Naive thymus-derived CD4-positive, alpha-beta T cell (primary cell): ENCODE results near the gene ZSCAN18. TPM values are rescaled to one million over a fixed set of nuclear protein-coding genes. Genes with fewer than 3 reads are reported as not detected.
"Not testable (repeated sequence)": the region's sequence is repeated elsewhere in the genome, so short reads cannot be mapped to it uniquely, and the experiment has no call there.

Experiments
- ATAC-seq: fragments of 150-1000 bp; cut with Tn5 transposase; 2 replicates; pipeline ENCODE4 v1.10.0; 2021; ENCODE audit warnings: mild to moderate bottlenecking, moderate library complexity
- CTCF ChIA-PET: fragments of 350-600 bp; sonication (Branson Sonifier 250); formaldehyde crosslinking; loops from one replicate; lab custom pipeline; 2021; ENCODE audit warnings: antibody characterized with exemption; lab: Charles Lee
- POLR2A ChIA-PET: fragments of 350-600 bp; sonication (Branson Sonifier 250); formaldehyde crosslinking; loops from one replicate; lab custom pipeline; 2021; ENCODE audit warnings: antibody characterized with exemption, inconsistent platforms; lab: Charles Lee
- DNase-seq, 9 donors: peaks; one replicate each; pipeline versions ENCODE4 v3.0.0 to v3.0.0-alpha.2; 2020 to 2022; ENCODE audit warnings: mixed read lengths in 1 of 9
- H3K27ac ChIP-seq: one replicate; pipeline ENCODE4 v1.7.0; 2013; ENCODE audit warnings: mild to moderate bottlenecking, low read depth, low read length, moderate library complexity
- H3K27me3 ChIP-seq, 2 donors: one replicate each; pipeline ENCODE4 v1.7.0; 2013; ENCODE audit warnings: low read length in 2 of 2, mild to moderate bottlenecking in 2 of 2, moderate library complexity in 2 of 2; ENCODE audit not compliant: control insufficient read depth in 2 of 2, insufficient read depth in 2 of 2
- H3K36me3 ChIP-seq, 3 experiments: 1 replicate in 2 of 3; 2 replicates in 1 of 3; pipeline ENCODE4 v1.7.0; 2013; ENCODE audit warnings: low read length in 3 of 3, mild to moderate bottlenecking in 3 of 3, moderate library complexity in 1 of 3; ENCODE audit not compliant: insufficient read depth in 3 of 3, control insufficient read depth in 2 of 3
- H3K4me1 ChIP-seq, 2 donors: one replicate each; pipeline ENCODE4 v1.7.0; 2013; ENCODE audit warnings: low read length in 2 of 2, mild to moderate bottlenecking in 2 of 2, moderate library complexity in 1 of 2; ENCODE audit not compliant: control insufficient read depth in 2 of 2, insufficient read depth in 2 of 2
- H3K4me3 ChIP-seq: 2 replicates; pipeline ENCODE4 v1.7.0; 2013; ENCODE audit warnings: mild to moderate bottlenecking, low read length
- H3K9me3 ChIP-seq, 3 experiments: 1 replicate in 2 of 3; 2 replicates in 1 of 3; pipeline ENCODE4 v1.7.0; 2013; ENCODE audit warnings: low read length in 3 of 3; ENCODE audit not compliant: control insufficient read depth in 2 of 3
- H3K27ac Mint-ChIP-seq, 9 donors: one replicate each; pipeline ENCODE4 v1.8.0; 2020 to 2022; ENCODE audit warnings: mixed read lengths in 9 of 9, mild to moderate bottlenecking in 8 of 9, moderate library complexity in 5 of 9, inconsistent platforms in 2 of 9
- H3K27me3 Mint-ChIP-seq, 5 donors: one replicate each; pipeline ENCODE4 v1.8.0; 2021 to 2022; ENCODE audit warnings: mixed read lengths in 5 of 5, mild to moderate bottlenecking in 1 of 5
- H3K36me3 Mint-ChIP-seq, 5 donors: one replicate each; pipeline ENCODE4 v1.8.0; 2020 to 2022; ENCODE audit warnings: mixed read lengths in 5 of 5, mild to moderate bottlenecking in 3 of 5, inconsistent platforms in 1 of 5
- H3K4me1 Mint-ChIP-seq, 7 donors: one replicate each; pipeline ENCODE4 v1.8.0; 2020 to 2022; ENCODE audit warnings: mixed read lengths in 7 of 7, mild to moderate bottlenecking in 3 of 7, inconsistent platforms in 1 of 7
- H3K4me3 Mint-ChIP-seq, 10 donors: one replicate each; pipeline ENCODE4 v1.8.0; 2020 to 2022; ENCODE audit warnings: mild to moderate bottlenecking in 10 of 10, mixed read lengths in 10 of 10, moderate library complexity in 6 of 10, inconsistent platforms in 2 of 10
- H3K9me3 Mint-ChIP-seq, 11 donors: one replicate each; pipeline ENCODE4 v1.8.0; 2020 to 2022; ENCODE audit warnings: mixed read lengths in 11 of 11, mild to moderate bottlenecking in 4 of 11, inconsistent platforms in 1 of 11, moderate library complexity in 1 of 11
- intact Hi-C, 2 donors: fragments of 100-400 bp; cut with micrococcal nuclease; formaldehyde crosslinking; loops; one replicate each; pipeline ENCODE4 v1.15.1; 2023
- polyA plus RNA-seq, 2 donors: library from polyadenylated mRNA; unstranded; fragments of 300-500 nt; fragmentation: Illumina TruSeq; gene quantifications; one replicate each; pipeline ENCODE4 v1.2.3, GENCODE V29; 2021
- total RNA-seq, 6 experiments: library from RNA in 5 of 6; stranded (reverse) in 5 of 6; gene quantifications; 1 replicate in 5 of 6; 2 replicates in 1 of 6; pipeline ENCODE4 v1.2.3 and lab custom pipeline; 2021 to 2026

ZSCAN18 gene, protein sequence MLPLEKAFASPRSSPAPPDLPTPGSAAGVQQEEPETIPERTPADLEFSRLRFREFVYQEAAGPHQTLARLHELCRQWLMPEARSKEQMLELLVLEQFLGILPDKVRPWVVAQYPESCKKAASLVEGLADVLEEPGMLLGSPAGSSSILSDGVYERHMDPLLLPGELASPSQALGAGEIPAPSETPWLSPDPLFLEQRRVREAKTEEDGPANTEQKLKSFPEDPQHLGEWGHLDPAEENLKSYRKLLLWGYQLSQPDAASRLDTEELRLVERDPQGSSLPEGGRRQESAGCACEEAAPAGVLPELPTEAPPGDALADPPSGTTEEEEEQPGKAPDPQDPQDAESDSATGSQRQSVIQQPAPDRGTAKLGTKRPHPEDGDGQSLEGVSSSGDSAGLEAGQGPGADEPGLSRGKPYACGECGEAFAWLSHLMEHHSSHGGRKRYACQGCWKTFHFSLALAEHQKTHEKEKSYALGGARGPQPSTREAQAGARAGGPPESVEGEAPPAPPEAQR
- total RNA-seq (100 to 1,000 TPM in 1 of 5 experiments, 10 to 100 TPM in 3, 1 to 10 TPM in 1; 8.2 to 100 (median 78.1) TPM), polyA plus RNA-seq (10 to 100 TPM; 17.9 to 30.7 TPM), total RNA-seq (lab: John Stamatoyannopoulos, UW) (76.2 reads per million, percentile 79 among the genes with 10 or more reads in this experiment)

DNA sequence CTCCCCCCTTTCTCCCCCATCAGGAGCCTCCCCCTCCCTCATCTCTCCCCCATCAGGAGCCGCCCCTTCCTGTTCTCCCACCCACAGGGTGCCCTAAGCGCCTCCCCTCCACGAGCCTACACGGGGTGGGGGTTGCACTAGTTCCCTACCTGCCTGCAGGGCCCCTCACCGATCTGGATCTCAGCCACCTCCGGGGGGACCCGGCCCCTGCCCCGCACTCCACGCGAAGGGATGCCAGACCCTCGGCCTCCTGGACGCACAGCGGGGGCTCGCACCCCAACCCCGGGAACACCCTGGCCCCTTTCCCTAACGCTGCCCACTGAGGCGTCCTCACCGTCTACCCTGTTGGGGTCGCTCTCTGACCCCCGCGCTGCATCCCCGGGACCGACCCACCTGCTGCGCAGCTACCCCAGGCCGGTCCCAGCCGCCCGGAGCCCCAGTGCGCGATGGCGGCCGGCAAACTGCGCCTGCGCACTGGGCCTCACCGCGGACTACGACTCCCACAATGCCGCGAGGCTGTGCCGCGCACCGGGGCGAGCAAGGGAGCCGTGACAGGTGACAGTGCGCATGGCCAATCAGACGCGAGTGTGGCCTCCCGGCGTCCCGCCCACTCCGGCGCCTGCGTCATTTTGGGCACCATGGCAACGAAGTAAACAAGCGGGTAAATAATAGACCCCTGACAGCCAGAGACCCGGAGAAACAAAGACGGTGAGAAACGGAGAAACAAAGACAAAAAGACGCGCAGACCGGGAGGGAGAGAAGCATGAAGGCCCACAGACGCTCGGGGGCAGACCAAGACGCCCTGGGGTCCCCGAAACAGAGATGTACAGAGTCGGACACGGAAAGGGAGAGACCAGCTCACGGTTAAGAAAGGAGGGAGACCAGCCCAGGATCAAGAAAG is at the start of gene ZSCAN18:
TSS of gene ZSCAN18 (minus strand) at position 451 of the 901 bp plus-strand sequence. CDS start 7,964 bp downstream, outside the sequence.
- CTCF ChIA-PET: no interaction called here
- H3K27me3 ChIP-seq: no peaks in the 10 kb centered on the region
- H3K4me3 ChIP-seq: peak within 1 kb of the TSS; percentile 86
- H3K27ac ChIP-seq: peak within 1 kb of the TSS; percentile 100
- POLR2A ChIA-PET: interaction anchor here (0.5 to 1.2 kb wide), 4 partner anchors 18 to 249 kb away, joined by 3 to 6 read pairs (median 4); partner anchors contain the start of genes ZNF274 and ZNF587
- H3K36me3 ChIP-seq: peaks cover 0 to 10% (median 0%) of the 10 kb centered on the region in 3 experiments
- Mint-ChIP-seq H3K27me3 (no peaks in the 10 kb centered on the region), H3K4me1 (peaks cover 8 to 18% (median 15%) of the 10 kb centered on the region in 7 donors), H3K36me3 (peaks cover 10 to 29% (median 16%) of the 10 kb centered on the region in 5 donors), H3K9me3 (peaks cover 6 to 84% (median 39%) of the 10 kb centered on the region in 11 donors), H3K4me3 (peak within 1 kb of the TSS; percentile 83 to 100 (median 91)), H3K27ac (peak within 1 kb of the TSS; percentile 98 to 100 (median 100))
- H3K9me3 ChIP-seq: peaks cover 0 to 58% (median 20%) of the 10 kb centered on the region in 3 experiments
- ATAC-seq (peak; percentile 97), DNase-seq (peak; percentile 77 to 100 (median 99))
- H3K4me1 ChIP-seq: peaks cover 0 to 11% of the 10 kb centered on the region in 2 donors
- intact Hi-C loops: loop anchor here (1.0 to 2.0 kb wide), 13 partner anchors 52 to 858 kb away; partner anchors contain the start of genes ZNF274 (in 1 of the 2), ZNF329 (in 1 of the 2), ZNF460 (in 1 of the 2) and ZNF548 (in 1 of the 2)

- DNase-seq, H3K27ac Mint-ChIP-seq, H3K4me3 Mint-ChIP-seq, H3K27me3 Mint-ChIP-seq, H3K27ac ChIP-seq, CTCF ChIA-PET, intact Hi-C loops, ATAC-seq, H3K27me3 ChIP-seq, H3K4me3 ChIP-seq, POLR2A ChIA-PET: not testable (repeated sequence)
- peaks cover 3 to 75% (median 32%) of the 10 kb centered on the region in 11 donors for H3K9me3 Mint-ChIP-seq
- peaks cover 0 to 29% (median 9%) of the 10 kb centered on the region in 3 experiments for H3K9me3 ChIP-seq
- peaks cover 0 to 32% (median 24%) of the 10 kb centered on the region in 5 donors for H3K36me3 Mint-ChIP-seq
- H3K4me1 ChIP-seq: peaks cover 6 to 12% of the 10 kb centered on the region in 2 donors
- peaks cover 0 to 18% (median 0%) of the 10 kb centered on the region in 3 experiments for H3K36me3 ChIP-seq
- H3K4me1 Mint-ChIP-seq: peaks cover 9 to 29% (median 19%) of the 10 kb centered on the region in 7 donors
Measured at GRCh38 chr19:58147475-58147874, 49.4 kb upstream of the ZSCAN18 start.

DNA sequence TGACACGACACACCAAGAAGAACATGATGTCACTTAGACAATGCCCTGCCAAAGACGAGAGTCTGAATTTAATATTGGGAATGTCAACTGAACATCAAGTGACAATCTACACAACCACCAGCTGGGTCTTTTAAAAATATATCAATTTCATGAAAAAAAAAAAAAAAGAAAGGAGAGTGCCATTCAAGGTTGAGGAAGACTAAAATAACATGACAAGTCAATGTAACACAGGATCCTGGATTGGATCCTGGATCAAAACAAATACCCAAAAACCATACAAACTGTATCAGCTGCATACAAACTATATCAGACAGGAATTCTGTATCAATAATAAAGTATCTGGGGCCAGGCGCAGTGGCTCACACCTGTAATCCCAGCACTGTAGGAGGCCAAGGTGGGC is 47.8 kb upstream of the ZSCAN18 start:
- no peaks in the 10 kb centered on the region for H3K27me3 ChIP-seq
- POLR2A ChIA-PET: interaction anchor here (0.6 kb wide), 1 partner anchor 743 kb away, joined by 3 read pairs; no protein-coding TSS in a partner anchor
- peaks cover 6 to 7% of the 10 kb centered on the region in 2 donors for H3K4me1 ChIP-seq
- peaks cover 9 to 14% (median 12%) of the 10 kb centered on the region in 7 donors for H3K4me1 Mint-ChIP-seq
- H3K9me3 Mint-ChIP-seq: peaks cover 3 to 73% (median 41%) of the 10 kb centered on the region in 11 donors
- peak overlapping the region in 2 of 10 donors; percentile 13 to 29 for H3K4me3 Mint-ChIP-seq
- H3K4me3 ChIP-seq: no peak overlapping the region
- intact Hi-C loops: no loop called here
- H3K27ac ChIP-seq: no peak overlapping the region
- DNase-seq (no peak), ATAC-seq (no peak)
- no peak overlapping the region for H3K27ac Mint-ChIP-seq
- H3K36me3 ChIP-seq: peaks cover 0 to 34% (median under 1%) of the 10 kb centered on the region in 3 experiments
- H3K9me3 ChIP-seq: peaks cover 0 to 43% (median 15%) of the 10 kb centered on the region in 3 experiments
- peaks cover 4 to 42% (median 33%) of the 10 kb centered on the region in 5 donors for H3K36me3 Mint-ChIP-seq
- CTCF ChIA-PET: interaction anchor here (0.7 kb wide), 1 partner anchor 173 kb away, joined by 3 read pairs; no protein-coding TSS in a partner anchor
- H3K27me3 Mint-ChIP-seq: no peaks in the 10 kb centered on the region

DNA sequence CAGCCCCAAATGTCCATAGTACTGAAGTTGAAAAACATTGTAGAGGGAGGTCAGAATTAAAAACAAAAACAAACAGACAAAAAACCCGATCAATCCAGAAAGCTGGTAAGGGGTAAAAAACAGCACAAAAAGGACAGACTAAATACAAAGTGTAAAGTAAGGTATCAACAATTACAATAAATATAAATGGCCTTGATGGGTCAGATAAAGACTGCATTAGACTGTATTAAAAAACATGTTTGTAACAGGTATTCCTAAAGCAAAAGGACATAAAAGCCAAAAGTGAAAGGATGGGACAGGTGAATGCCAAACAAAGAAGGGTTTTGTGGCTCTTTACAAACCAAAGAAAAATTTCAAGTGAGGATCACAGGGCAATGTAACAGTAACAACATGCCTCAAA is 36.2 kb upstream of the ZSCAN18 start:
- intact Hi-C loops: no loop called here
- H3K4me3 ChIP-seq: no peak overlapping the region
- Mint-ChIP-seq H3K4me3 (peak overlapping the region in 2 of 10 donors; percentile 9 to 39), H3K36me3 (peaks cover 45 to 94% (median 85%) of the 10 kb centered on the region in 5 donors), H3K9me3 (peaks cover 14 to 97% (median 78%) of the 10 kb centered on the region in 11 donors), H3K4me1 (peaks cover 0 to 7% (median 0%) of the 10 kb centered on the region in 7 donors), H3K27ac (no peak overlapping the region), H3K27me3 (no peaks in the 10 kb centered on the region)
- H3K27me3 ChIP-seq: no peaks in the 10 kb centered on the region
- DNase-seq (no peak), ATAC-seq (no peak)
- H3K9me3 ChIP-seq: peaks cover 8 to 86% (median 47%) of the 10 kb centered on the region in 3 experiments
- H3K4me1 ChIP-seq: no peaks in the 10 kb centered on the region
- POLR2A ChIA-PET: interaction anchor here (0.7 kb wide), 1 partner anchor 498 kb away, joined by 3 read pairs; no protein-coding TSS in a partner anchor
- H3K27ac ChIP-seq: no peak overlapping the region
- CTCF ChIA-PET: interaction anchor here (0.6 kb wide), 1 partner anchor 250 kb away, joined by 4 read pairs; no protein-coding TSS in a partner anchor
- peaks cover 9 to 98% (median 11%) of the 10 kb centered on the region in 3 experiments for H3K36me3 ChIP-seq

DNA sequence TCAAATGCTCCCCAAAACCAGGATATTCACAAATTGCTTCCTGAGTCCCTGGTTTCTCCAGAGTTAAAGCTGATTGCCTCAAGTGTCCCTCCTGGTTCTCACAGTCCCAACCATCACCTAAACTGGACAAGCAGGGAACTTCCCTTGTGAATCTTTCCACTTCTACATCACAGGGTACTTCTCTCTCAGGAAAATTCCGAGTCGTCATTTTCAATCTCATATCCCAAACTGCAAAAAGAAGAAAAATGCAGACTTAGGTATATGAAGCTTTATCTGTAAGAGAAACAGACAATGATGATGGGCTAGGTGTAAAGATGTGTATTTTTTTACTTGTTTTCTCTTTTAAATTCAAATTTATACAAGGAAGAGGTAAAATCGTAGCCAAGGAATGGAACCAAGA is 31.3 kb upstream of the ZSCAN18 start:
- H3K4me1 Mint-ChIP-seq: peaks cover 0 to under 1% (median 0%) of the 10 kb centered on the region in 7 donors
- peak overlapping the region in 1 of 10 donors; percentile 13 for H3K4me3 Mint-ChIP-seq
- H3K27me3 Mint-ChIP-seq: no peaks in the 10 kb centered on the region
- no peaks in the 10 kb centered on the region for H3K27me3 ChIP-seq
- peaks cover 10 to 97% (median 86%) of the 10 kb centered on the region in 11 donors for H3K9me3 Mint-ChIP-seq
- H3K4me3 ChIP-seq: peak overlapping the region; percentile 10
- ChIA-PET POLR2A (interaction anchor here (0.6 kb wide), 1 partner anchor 177 kb away, joined by 7 read pairs; no protein-coding TSS in a partner anchor), CTCF (no interaction called here)
- intact Hi-C loops: no loop called here
- peaks cover 28 to 98% (median 66%) of the 10 kb centered on the region in 3 experiments for H3K9me3 ChIP-seq
- no peak overlapping the region for H3K27ac Mint-ChIP-seq
- H3K4me1 ChIP-seq: no peaks in the 10 kb centered on the region
- ATAC-seq: no peak
- H3K36me3 ChIP-seq: peaks cover 19 to 70% (median 19%) of the 10 kb centered on the region in 3 experiments
- DNase-seq: no peak
- no peak overlapping the region for H3K27ac ChIP-seq
- peaks cover 31 to 84% (median 64%) of the 10 kb centered on the region in 5 donors for H3K36me3 Mint-ChIP-seq
